Neural cell (in vitro differentiated cells): ENCODE measurements around the gene ASCC1. TPM values are rescaled to one million over a fixed set of nuclear protein-coding genes. Genes with fewer than 3 reads are reported as not detected.

Source experiments
- H2AFZ ChIP-seq: fragments of 200-600, 300-800 bp; sonication (generic), shearing (Covaris generic); 2 replicates; pipeline ENCODE4 v1.6.0; 2014; ENCODE audit warnings: low read depth, mild to moderate bottlenecking, antibody characterized with exemption, low read length, moderate library complexity
- H3F3A ChIP-seq: fragments of 200-600 bp; shearing (Covaris generic); 2 replicates; pipeline ENCODE4 v1.6.1; 2016; ENCODE audit warnings: mild to moderate bottlenecking, moderate library complexity, mixed read lengths, antibody characterized with exemption, low read length; ENCODE audit not compliant: insufficient read depth, poor library complexity, severe bottlenecking
- H3K27ac ChIP-seq: fragments of 200-600, 300-800 bp; sonication (generic), shearing (Covaris generic); 2 replicates; pipeline ENCODE4 v1.5.1; 2014; ENCODE audit warnings: mild to moderate bottlenecking, low read length, moderate library complexity
- H3K27me3 ChIP-seq: fragments of 300-800, 200-600 bp; sonication (generic), shearing (Covaris generic); 2 replicates; pipeline ENCODE4 v1.6.0; 2014; ENCODE audit warnings: mild to moderate bottlenecking, low read depth, low read length, moderate library complexity; ENCODE audit not compliant: insufficient read depth
- H3K36me3 ChIP-seq: fragments of 300-800, 200-600 bp; sonication (generic), shearing (Covaris generic); 2 replicates; pipeline ENCODE4 v1.5.1; 2014; ENCODE audit warnings: mild to moderate bottlenecking, antibody characterized with exemption, low read length, moderate library complexity; ENCODE audit not compliant: insufficient read depth
- H3K4me2 ChIP-seq: fragments of 300-800, 200-600 bp; sonication (generic), shearing (Covaris generic); 2 replicates; pipeline ENCODE4 v1.6.0; 2014; ENCODE audit warnings: mild to moderate bottlenecking, low read length
- H3K4me3 ChIP-seq: fragments of 300-800, 200-600 bp; sonication (generic), shearing (Covaris generic); 2 replicates; pipeline ENCODE4 v1.5.1; 2014; ENCODE audit warnings: mild to moderate bottlenecking, low read length, moderate library complexity
- H3K79me2 ChIP-seq: fragments of 200-600 bp; shearing (Covaris generic); replicated peaks from 2 replicates; pipeline ENCODE4 v1.6.0; 2014; ENCODE audit warnings: mild to moderate bottlenecking, low read length, moderate library complexity; ENCODE audit not compliant: insufficient read depth
- H3K9ac ChIP-seq: fragments of 300-800, 200-600 bp; sonication (generic), shearing (Covaris generic); 2 replicates; pipeline ENCODE4 v1.6.1; 2016; ENCODE audit warnings: mild to moderate bottlenecking, low read length, mixed read lengths
- H3K9me2 ChIP-seq: fragments of 200-600 bp; shearing (Covaris generic); 2 replicates; pipeline ENCODE4 v1.6.1; 2016; ENCODE audit warnings: mild to moderate bottlenecking, low read length, mixed read lengths; ENCODE audit not compliant: insufficient read depth
- H3K9me3 ChIP-seq: fragments of 200-600, 300-800 bp; sonication (generic), shearing (Covaris generic); 2 replicates; pipeline ENCODE4 v1.6.1; 2016; ENCODE audit warnings: mild to moderate bottlenecking, mixed run types, low read length, moderate library complexity, mixed read lengths
- H4K20me1 ChIP-seq: fragments of 200-600 bp; shearing (Covaris generic); 2 replicates; pipeline ENCODE4 v1.6.1; 2016; ENCODE audit warnings: mild to moderate bottlenecking, mixed run types; ENCODE audit not compliant: insufficient read depth
- CTCF ChIP-seq: fragments of 450-650 bp; IDR thresholded peaks from 2 replicates; pipeline ENCODE4 v1.5.1; 2014; ENCODE audit warnings: antibody characterized with exemption, mild to moderate bottlenecking, moderate library complexity; ENCODE audit not compliant: poor library complexity, severe bottlenecking
- EP300 ChIP-seq: fragments of 450-650 bp; conservative IDR thresholded peaks from 2 replicates; pipeline ENCODE4 v1.6.1; 2014; ENCODE audit warnings: antibody characterized with exemption, mild to moderate bottlenecking, moderate library complexity; ENCODE audit not compliant: poor library complexity, severe bottlenecking
- EZH2 ChIP-seq: fragments of 200-600, 300-800 bp; shearing (Covaris generic), sonication (generic); IDR thresholded peaks from 2 replicates; pipeline ENCODE4 v1.6.1; 2014; ENCODE audit warnings: antibody characterized with exemption, low read length, borderline replicate concordance, mild to moderate bottlenecking; ENCODE audit not compliant: insufficient read depth, poor library complexity, severe bottlenecking
- MXI1 ChIP-seq: fragments of 450-650 bp; conservative IDR thresholded peaks from 2 replicates; pipeline ENCODE4 v1.6.1; 2014; ENCODE audit warnings: antibody characterized with exemption, mild to moderate bottlenecking; ENCODE audit not compliant: poor library complexity, severe bottlenecking
- POLR2AphosphoS5 ChIP-seq: IDR thresholded peaks from 2 replicates; pipeline ENCODE4 v1.6.1; 2012
- RAD21 ChIP-seq: fragments of 450-650 bp; conservative IDR thresholded peaks from 2 replicates; pipeline ENCODE4 v1.6.1; 2014; ENCODE audit warnings: antibody characterized with exemption, mild to moderate bottlenecking, moderate library complexity
- REST ChIP-seq: IDR thresholded peaks from 2 replicates; pipeline ENCODE4 v1.6.1; 2012; ENCODE audit warnings: borderline replicate concordance
- SMC3 ChIP-seq: fragments of 450-650 bp; conservative IDR thresholded peaks from 2 replicates; pipeline ENCODE4 v1.6.1; 2014; ENCODE audit warnings: antibody characterized with exemption, mild to moderate bottlenecking, moderate library complexity; ENCODE audit not compliant: poor library complexity
- TAF1 ChIP-seq: IDR thresholded peaks from 2 replicates; pipeline ENCODE4 v1.6.1; 2012; ENCODE audit warnings: low read depth
- polyA plus RNA-seq: library from polyadenylated mRNA; depleted of rRNA; stranded (reverse); fragments of >200 nt; gene quantifications from 2 replicates; pipeline ENCODE4 v1.2.3, GENCODE V29; 2014

The ASCC1 gene
- polyA plus RNA-seq, 1 donor from 2014 or later, result 39.6 TPM

- no peaks in the 10 kb centered on the region for H3K9me2 ChIP-seq
- no peak overlapping the region for H3K9ac ChIP-seq
- H3K4me3 ChIP-seq, result no peak overlapping the region
- H3K36me3 ChIP-seq, result no peaks in the 10 kb centered on the region
- no peaks in the 10 kb centered on the region for H3F3A ChIP-seq
- TF ChIP-seq POLR2AphosphoS5, result no peak
- TF ChIP-seq RAD21, result no peak
- no peak for TF ChIP-seq SMC3
- TF ChIP-seq EZH2, result no peak
- TF ChIP-seq CTCF, result no peak
- TF ChIP-seq TAF1, result no peak
- no peak for TF ChIP-seq MXI1
- no peak for TF ChIP-seq EP300
- TF ChIP-seq REST, result no peak
- H3K9me3 ChIP-seq, result no peaks in the 10 kb centered on the region
- peaks cover 60% of the 10 kb centered on the region for H3K27me3 ChIP-seq
- H4K20me1 ChIP-seq, result no peaks in the 10 kb centered on the region
- H3K4me2 ChIP-seq, result no peak overlapping the region
- no peak overlapping the region for H2AFZ ChIP-seq
- no peaks in the 10 kb centered on the region for H3K79me2 ChIP-seq
- no peak overlapping the region for H3K27ac ChIP-seq
Measured at GRCh38 chr10:72089618-72090017, 126.5 kb downstream of the ASCC1 start.

GRCh38 chr10:72088889-72089575, 127.0 kb downstream of the ASCC1 start:
- peaks cover 62% of the 10 kb centered on the region for H3K27me3 ChIP-seq

More at GRCh38 chr10:72088889-72089575, 127.0 kb downstream of the ASCC1 start:
- Histone ChIP-seq H3K36me3 (no peaks in the 10 kb centered on the region), H3K9me2 (no peaks in the 10 kb centered on the region), H3K4me2 (no peak overlapping the region), H3K4me3 (peak overlapping the region; percentile 65), H3K27ac (no peak overlapping the region), H3K79me2 (no peaks in the 10 kb centered on the region), H3F3A (no peaks in the 10 kb centered on the region), H2AFZ (no peak overlapping the region), H3K9me3 (no peaks in the 10 kb centered on the region), H4K20me1 (no peaks in the 10 kb centered on the region), H3K9ac (no peak overlapping the region)
- TF ChIP-seq CTCF (no peak), RAD21 (no peak), POLR2AphosphoS5 (peak; percentile 32)
